GF-D8 (cell line): ENCODE measurements around the gene IRF2BP2.

ENCODE experiments used
- DNase-seq: peaks from one replicate; lab custom pipeline; 2025; lab: John Stamatoyannopoulos, UW

IRF2BP2 gene

GRCh38 chr1:234555390-234556024 lies 54.5 kb downstream of the IRF2BP2 start:
- DNase-seq = no peak

GRCh38 chr1:234554698-234555311 lies 55.2 kb downstream of the IRF2BP2 start:
- DNase-seq = no peak
